MCF 10A (cell line): Measurements from ENCODE around the gene SPDYE1. TPM values are rescaled to one million over a fixed set of nuclear protein-coding genes. Genes with fewer than 3 reads are reported as not detected.
"Not testable (repeated sequence)": the region's sequence is repeated elsewhere in the genome, so short reads cannot be mapped to it uniquely, and the experiment has no call there.

Experiments
- BruUV-seq: library from RNA; stranded (reverse); fragments of 400-500 nt; replicated peaks from 2 replicates; lab custom pipeline; 2021; lab: Mats Ljungman, UMichigan
- CTCF ChIA-PET: fragments of 300-600 bp; sonication (Branson Sonifier 250); formaldehyde crosslinking; extraction: SDS; loops from one replicate; lab custom pipeline; 2021; ENCODE audit warnings: antibody characterized with exemption, inconsistent platforms; lab: Yijun Ruan, JAX
- POLR2A ChIA-PET: fragments of 300-600, 350-650 bp; sonication (Branson Sonifier 250); formaldehyde crosslinking; extraction: SDS; loops from one replicate; lab custom pipeline; 2020; ENCODE audit warnings: antibody characterized with exemption, inconsistent platforms; lab: Yijun Ruan, JAX
- DNase-seq: peaks from one replicate; pipeline ENCODE4 v3.0.0-alpha.2; 2018; ENCODE audit not compliant: unreplicated experiment
- H3K27ac Mint-ChIP-seq: one replicate; pipeline ENCODE4 v1.8.0; 2022; ENCODE audit warnings: mild to moderate bottlenecking, low read depth, mixed read lengths; ENCODE audit not compliant: unreplicated experiment
- H3K27me3 Mint-ChIP-seq: one replicate; pipeline ENCODE4 v1.8.0; 2022; ENCODE audit warnings: mixed read lengths; ENCODE audit not compliant: insufficient read depth, unreplicated experiment
- H3K36me3 Mint-ChIP-seq: one replicate; pipeline ENCODE4 v1.8.0; 2022; ENCODE audit warnings: mild to moderate bottlenecking, moderate library complexity, mixed read lengths; ENCODE audit not compliant: insufficient read depth, unreplicated experiment
- H3K4me1 Mint-ChIP-seq: one replicate; pipeline ENCODE4 v1.8.0; 2022; ENCODE audit warnings: mixed read lengths; ENCODE audit not compliant: insufficient read depth, unreplicated experiment
- H3K4me3 Mint-ChIP-seq: one replicate; pipeline ENCODE4 v1.8.0; 2022; ENCODE audit warnings: mild to moderate bottlenecking, moderate library complexity, mixed read lengths; ENCODE audit not compliant: unreplicated experiment
- H3K9me3 Mint-ChIP-seq: one replicate; pipeline ENCODE4 v1.8.0; 2022; ENCODE audit warnings: mixed read lengths; ENCODE audit not compliant: unreplicated experiment
- intact Hi-C: fragments of 100-400 bp; cut with micrococcal nuclease; formaldehyde crosslinking; loops from 2 replicates; pipeline ENCODE4 v1.14.1; 2022
- total RNA-seq: library from RNA; stranded (reverse); gene quantifications from 2 replicates; pipeline ENCODE4 v1.2.3, GENCODE V29; 2022
- TF ChIP-seq, protein P1 (sequence below): fragments of 200-600 bp; IDR thresholded peaks from one replicate; pipeline ENCODE4 v1.8.0; 2022; ENCODE audit warnings: antibody characterized with exemption, mild to moderate bottlenecking; ENCODE audit not compliant: unreplicated experiment

SPDYE1 gene
- total RNA-seq, 1 experiment from 2014 or later = not detected

DNA sequence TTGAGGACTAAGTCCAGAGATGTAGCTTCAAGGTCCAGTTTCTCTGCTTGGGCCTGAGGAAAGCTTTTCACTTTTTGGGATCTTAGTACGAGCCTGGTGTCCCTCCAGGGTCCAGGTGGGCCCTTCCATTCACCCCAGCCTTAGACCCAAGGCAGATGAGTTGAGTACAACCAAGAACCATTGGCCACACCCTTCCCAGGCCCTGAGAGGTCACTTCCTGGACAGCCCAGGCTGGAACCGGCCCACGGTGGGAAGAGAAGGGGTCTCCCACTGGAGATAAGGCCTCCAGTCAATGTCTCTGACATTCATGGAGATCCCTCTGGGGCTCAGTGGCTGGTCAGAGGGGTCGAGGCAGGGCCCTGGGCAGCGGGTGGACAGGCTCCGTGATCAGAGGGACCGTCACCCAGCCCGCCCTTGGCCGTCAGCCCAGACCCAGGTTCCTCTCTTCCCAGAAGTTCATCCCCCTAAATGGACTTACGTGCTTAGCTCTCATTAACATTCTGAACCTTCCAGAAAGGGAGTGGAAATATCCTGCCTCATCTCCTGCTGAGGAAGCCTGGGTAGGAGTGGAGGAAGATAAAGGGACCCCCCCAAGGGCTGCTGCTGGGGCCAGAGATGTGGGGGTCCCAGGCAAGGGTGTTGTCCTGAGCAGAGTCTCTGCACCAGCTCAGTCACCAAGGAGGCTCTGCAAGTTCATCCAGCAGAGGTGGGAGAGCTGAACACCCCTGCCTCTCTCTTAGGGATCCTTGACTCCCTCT is 22.8 kb upstream of the SPDYE1 start:
- H3K4me1 Mint-ChIP-seq, H3K9me3 Mint-ChIP-seq, POLR2A ChIA-PET, H3K36me3 Mint-ChIP-seq, intact Hi-C loops, H3K27ac Mint-ChIP-seq, DNase-seq, BruUV-seq, H3K4me3 Mint-ChIP-seq, H3K27me3 Mint-ChIP-seq, CTCF ChIA-PET: not testable (repeated sequence)

- POLR2A ChIA-PET = no interaction called here
- H3K4me1 Mint-ChIP-seq = peaks cover 6% of the 10 kb centered on the region
Observed at GRCh38 chr7:43977525-43977924, 20.2 kb upstream of the SPDYE1 start.

GRCh38 chr7:43978102-43978501 is 19.6 kb upstream of the SPDYE1 start:
- POLR2A ChIA-PET, BruUV-seq, H3K27me3 Mint-ChIP-seq, H3K36me3 Mint-ChIP-seq, intact Hi-C loops, H3K9me3 Mint-ChIP-seq, H3K4me3 Mint-ChIP-seq, DNase-seq, H3K4me1 Mint-ChIP-seq, CTCF ChIA-PET, H3K27ac Mint-ChIP-seq: not testable (repeated sequence)

More at GRCh38 chr7:43977525-43977924, 20.2 kb upstream of the SPDYE1 start:
- DNase-seq = no peak
- no peaks in the 10 kb centered on the region for H3K36me3 Mint-ChIP-seq
- no peak overlapping the region for H3K27ac Mint-ChIP-seq
- TF ChIP-seq, protein P1, sequence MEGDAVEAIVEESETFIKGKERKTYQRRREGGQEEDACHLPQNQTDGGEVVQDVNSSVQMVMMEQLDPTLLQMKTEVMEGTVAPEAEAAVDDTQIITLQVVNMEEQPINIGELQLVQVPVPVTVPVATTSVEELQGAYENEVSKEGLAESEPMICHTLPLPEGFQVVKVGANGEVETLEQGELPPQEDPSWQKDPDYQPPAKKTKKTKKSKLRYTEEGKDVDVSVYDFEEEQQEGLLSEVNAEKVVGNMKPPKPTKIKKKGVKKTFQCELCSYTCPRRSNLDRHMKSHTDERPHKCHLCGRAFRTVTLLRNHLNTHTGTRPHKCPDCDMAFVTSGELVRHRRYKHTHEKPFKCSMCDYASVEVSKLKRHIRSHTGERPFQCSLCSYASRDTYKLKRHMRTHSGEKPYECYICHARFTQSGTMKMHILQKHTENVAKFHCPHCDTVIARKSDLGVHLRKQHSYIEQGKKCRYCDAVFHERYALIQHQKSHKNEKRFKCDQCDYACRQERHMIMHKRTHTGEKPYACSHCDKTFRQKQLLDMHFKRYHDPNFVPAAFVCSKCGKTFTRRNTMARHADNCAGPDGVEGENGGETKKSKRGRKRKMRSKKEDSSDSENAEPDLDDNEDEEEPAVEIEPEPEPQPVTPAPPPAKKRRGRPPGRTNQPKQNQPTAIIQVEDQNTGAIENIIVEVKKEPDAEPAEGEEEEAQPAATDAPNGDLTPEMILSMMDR = no peak
- intact Hi-C loops = no loop called here
- no peaks in the 10 kb centered on the region for H3K9me3 Mint-ChIP-seq
- no peak overlapping the region for H3K4me3 Mint-ChIP-seq
- no peaks in the 10 kb centered on the region for H3K27me3 Mint-ChIP-seq
- CTCF ChIA-PET = no interaction called here
- BruUV-seq = no TSS peak

GRCh38 chr7:43982848-43983247 is 14.8 kb upstream of the SPDYE1 start:
- H3K36me3 Mint-ChIP-seq, BruUV-seq, H3K9me3 Mint-ChIP-seq, POLR2A ChIA-PET, intact Hi-C loops, H3K27ac Mint-ChIP-seq, H3K4me3 Mint-ChIP-seq, DNase-seq, H3K27me3 Mint-ChIP-seq, CTCF ChIA-PET, H3K4me1 Mint-ChIP-seq: not testable (repeated sequence)

- H3K9me3 Mint-ChIP-seq, intact Hi-C loops, DNase-seq, H3K4me1 Mint-ChIP-seq, POLR2A ChIA-PET, H3K36me3 Mint-ChIP-seq, BruUV-seq, H3K27me3 Mint-ChIP-seq, H3K27ac Mint-ChIP-seq, H3K4me3 Mint-ChIP-seq, CTCF ChIA-PET: not testable (repeated sequence)
Observed at GRCh38 chr7:43983736-43984135, 14.0 kb upstream of the SPDYE1 start.
